Caco-2 (cell line): Measurements from ENCODE around the gene DGKB. TPM values are rescaled to one million over a fixed set of nuclear protein-coding genes. Genes with fewer than 3 reads are reported as not detected.

Source experiments
- BruUV-seq: library from RNA; stranded (reverse); fragments of 400-500 nt; replicated peaks from 2 replicates; lab custom pipeline; 2021; lab: Mats Ljungman, UMichigan
- CTCF ChIA-PET: fragments of 300-600 bp; sonication (Branson Sonifier 250); formaldehyde crosslinking; loops from one replicate; lab custom pipeline; 2022; ENCODE audit warnings: antibody characterized with exemption; lab: Charles Lee
- POLR2A ChIA-PET: fragments of 300-600 bp; sonication (Branson Sonifier 250); formaldehyde crosslinking; loops from one replicate; lab custom pipeline; 2022; ENCODE audit warnings: antibody characterized with exemption; lab: Charles Lee
- DNase-seq, 2 experiments: peaks; one replicate each; pipeline versions ENCODE4 v3.0.0 to v3.0.0-alpha.2; 2020 to 2022
- H3K27me3 ChIP-seq: replicated peaks from 2 replicates; pipeline ENCODE4 v1.6.0; 2011; ENCODE audit warnings: low read length; ENCODE audit not compliant: control insufficient read depth, insufficient read depth
- H3K36me3 ChIP-seq: 2 replicates; pipeline ENCODE4 v1.5.1; 2011; ENCODE audit warnings: low read length; ENCODE audit not compliant: control insufficient read depth, insufficient read depth
- H3K4me1 ChIP-seq: fragments of 250-450 bp; sonication (Bioruptor Pico); 2 replicates; pipeline ENCODE4 v1.5.1; 2020; ENCODE audit warnings: mild to moderate bottlenecking
- H3K4me3 ChIP-seq: 2 replicates; pipeline ENCODE4 v1.5.1; 2011; ENCODE audit warnings: low read depth, mild to moderate bottlenecking, control low read depth, low read length
- H3K9me3 ChIP-seq: fragments of 250-450 bp; sonication (Bioruptor Pico); 2 replicates; pipeline ENCODE4 v1.5.1; 2020; ENCODE audit warnings: mild to moderate bottlenecking, moderate library complexity
- H3K27ac Mint-ChIP-seq: one replicate; pipeline ENCODE4 v1.8.0; 2022; ENCODE audit warnings: mixed read lengths; ENCODE audit not compliant: unreplicated experiment
- H3K27me3 Mint-ChIP-seq: one replicate; pipeline ENCODE4 v1.8.0; 2022; ENCODE audit warnings: mixed read lengths; ENCODE audit not compliant: insufficient read depth, unreplicated experiment
- H3K36me3 Mint-ChIP-seq: one replicate; pipeline ENCODE4 v1.8.0; 2022; ENCODE audit warnings: mild to moderate bottlenecking, mixed read lengths; ENCODE audit not compliant: insufficient read depth, unreplicated experiment
- H3K4me1 Mint-ChIP-seq: one replicate; pipeline ENCODE4 v1.8.0; 2022; ENCODE audit warnings: low read depth, mixed read lengths; ENCODE audit not compliant: unreplicated experiment
- H3K4me3 Mint-ChIP-seq: one replicate; pipeline ENCODE4 v1.8.0; 2022; ENCODE audit warnings: mild to moderate bottlenecking, moderate library complexity, mixed read lengths; ENCODE audit not compliant: unreplicated experiment
- H3K9me3 Mint-ChIP-seq: one replicate; pipeline ENCODE4 v1.8.0; 2022; ENCODE audit warnings: mixed read lengths; ENCODE audit not compliant: unreplicated experiment
- intact Hi-C: fragments of 100-400 bp; cut with micrococcal nuclease; formaldehyde crosslinking; loops from one replicate; pipeline ENCODE4 v1.10.0; 2022; ENCODE audit not compliant: unreplicated experiment
- total RNA-seq: library from RNA; stranded (reverse); gene quantifications from 2 replicates; pipeline ENCODE4 v1.2.3, GENCODE V29; 2022
- TF ChIP-seq, protein P1 (sequence below), 2 experiments: fragments of 200-600 bp in 1 of 2; IDR thresholded peaks; 1 replicate in 1 of 2; 2 replicates in 1 of 2; pipeline versions ENCODE4 v1.5.1 to v1.8.0; 2011 to 2022; ENCODE audit warnings: antibody characterized with exemption in 1 of 2, control low read depth in 1 of 2, inconsistent platforms in 1 of 2, low read depth in 1 of 2, low read length in 1 of 2, mild to moderate bottlenecking in 1 of 2, moderate library complexity in 1 of 2; ENCODE audit not compliant: insufficient read depth in 1 of 2, severe bottlenecking in 1 of 2, unreplicated experiment in 1 of 2

DGKB gene
- total RNA-seq, 1 experiment from 2014 or later, result 0.39 TPM

DNA sequence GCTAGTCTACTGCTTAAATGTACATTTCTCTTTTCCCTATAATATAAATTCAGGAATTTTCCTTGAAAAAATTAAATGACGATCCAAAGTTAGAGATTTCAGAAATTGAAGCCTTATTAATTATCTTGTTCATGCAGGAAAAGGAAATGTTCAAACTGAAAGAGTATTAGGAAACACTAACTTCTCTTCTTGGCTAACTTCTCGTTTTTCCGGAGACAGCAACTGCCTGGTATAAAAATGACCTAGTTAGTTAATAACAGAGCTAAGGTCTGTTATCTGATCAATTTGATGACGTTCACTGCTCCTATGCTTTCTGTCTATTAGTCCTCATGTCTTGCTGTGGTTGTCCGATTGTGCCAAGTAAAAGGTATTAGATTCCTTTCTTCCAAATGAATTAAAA is 212.5 kb downstream of the DGKB start:
- Mint-ChIP-seq H3K9me3 (no peaks in the 10 kb centered on the region), H3K4me3 (no peak overlapping the region), H3K27ac (no peak overlapping the region), H3K36me3 (no peaks in the 10 kb centered on the region), H3K27me3 (peaks cover 3% of the 10 kb centered on the region), H3K4me1 (no peaks in the 10 kb centered on the region)
- Histone ChIP-seq H3K4me1 (no peaks in the 10 kb centered on the region), H3K27me3 (no peaks in the 10 kb centered on the region), H3K9me3 (no peaks in the 10 kb centered on the region), H3K36me3 (no peaks in the 10 kb centered on the region), H3K4me3 (no peak overlapping the region)
- TF ChIP-seq, protein P1, sequence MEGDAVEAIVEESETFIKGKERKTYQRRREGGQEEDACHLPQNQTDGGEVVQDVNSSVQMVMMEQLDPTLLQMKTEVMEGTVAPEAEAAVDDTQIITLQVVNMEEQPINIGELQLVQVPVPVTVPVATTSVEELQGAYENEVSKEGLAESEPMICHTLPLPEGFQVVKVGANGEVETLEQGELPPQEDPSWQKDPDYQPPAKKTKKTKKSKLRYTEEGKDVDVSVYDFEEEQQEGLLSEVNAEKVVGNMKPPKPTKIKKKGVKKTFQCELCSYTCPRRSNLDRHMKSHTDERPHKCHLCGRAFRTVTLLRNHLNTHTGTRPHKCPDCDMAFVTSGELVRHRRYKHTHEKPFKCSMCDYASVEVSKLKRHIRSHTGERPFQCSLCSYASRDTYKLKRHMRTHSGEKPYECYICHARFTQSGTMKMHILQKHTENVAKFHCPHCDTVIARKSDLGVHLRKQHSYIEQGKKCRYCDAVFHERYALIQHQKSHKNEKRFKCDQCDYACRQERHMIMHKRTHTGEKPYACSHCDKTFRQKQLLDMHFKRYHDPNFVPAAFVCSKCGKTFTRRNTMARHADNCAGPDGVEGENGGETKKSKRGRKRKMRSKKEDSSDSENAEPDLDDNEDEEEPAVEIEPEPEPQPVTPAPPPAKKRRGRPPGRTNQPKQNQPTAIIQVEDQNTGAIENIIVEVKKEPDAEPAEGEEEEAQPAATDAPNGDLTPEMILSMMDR (IDR thresholded peaks at IDR 0.05; ENCODE audit: insufficient read depth in 1 of 2, low read depth in 1 of 2, low read length in 1 of 2, severe bottlenecking in 1 of 2, unreplicated experiment in 1 of 2), result no peak
- no TSS peak for BruUV-seq
- ChIA-PET CTCF (no interaction called here), POLR2A (no interaction called here)
- intact Hi-C loops, result no loop called here
- no peak for DNase-seq

DNA sequence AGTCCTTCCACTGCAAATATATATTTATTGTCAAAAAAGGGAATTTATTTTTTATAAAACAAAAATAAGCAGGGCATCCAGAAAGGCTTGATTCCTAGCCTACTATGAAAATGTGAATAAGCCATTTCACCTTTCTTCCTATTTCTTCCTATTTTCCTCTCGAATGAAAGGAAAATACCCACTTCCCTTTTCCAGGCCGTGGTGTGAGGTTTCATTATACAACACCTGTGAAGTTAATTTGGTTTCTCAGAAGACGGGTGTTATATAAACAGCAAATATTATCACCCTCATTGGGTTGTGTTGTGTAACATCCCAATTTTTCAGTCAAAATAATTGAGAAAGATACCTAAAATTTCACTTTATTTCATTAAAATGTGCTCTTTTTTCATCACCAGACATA is 214.3 kb downstream of the DGKB start:
- Histone ChIP-seq H3K4me1 (no peaks in the 10 kb centered on the region), H3K4me3 (no peak overlapping the region), H3K9me3 (no peaks in the 10 kb centered on the region), H3K36me3 (no peaks in the 10 kb centered on the region), H3K27me3 (no peaks in the 10 kb centered on the region)
- BruUV-seq, result no TSS peak
- CTCF ChIA-PET, result no interaction called here
- intact Hi-C loops, result no loop called here
- no peaks in the 10 kb centered on the region for H3K36me3 Mint-ChIP-seq
- no peaks in the 10 kb centered on the region for H3K9me3 Mint-ChIP-seq
- POLR2A ChIA-PET, result no interaction called here
- H3K4me3 Mint-ChIP-seq, result no peak overlapping the region
- no peak for DNase-seq
- TF ChIP-seq, protein P1 (IDR thresholded peaks at IDR 0.05; ENCODE audit: insufficient read depth in 1 of 2, low read depth in 1 of 2, low read length in 1 of 2, severe bottlenecking in 1 of 2, unreplicated experiment in 1 of 2), result no peak
- H3K27me3 Mint-ChIP-seq, result peaks cover 3% of the 10 kb centered on the region
- no peak overlapping the region for H3K27ac Mint-ChIP-seq
- no peaks in the 10 kb centered on the region for H3K4me1 Mint-ChIP-seq

DNA sequence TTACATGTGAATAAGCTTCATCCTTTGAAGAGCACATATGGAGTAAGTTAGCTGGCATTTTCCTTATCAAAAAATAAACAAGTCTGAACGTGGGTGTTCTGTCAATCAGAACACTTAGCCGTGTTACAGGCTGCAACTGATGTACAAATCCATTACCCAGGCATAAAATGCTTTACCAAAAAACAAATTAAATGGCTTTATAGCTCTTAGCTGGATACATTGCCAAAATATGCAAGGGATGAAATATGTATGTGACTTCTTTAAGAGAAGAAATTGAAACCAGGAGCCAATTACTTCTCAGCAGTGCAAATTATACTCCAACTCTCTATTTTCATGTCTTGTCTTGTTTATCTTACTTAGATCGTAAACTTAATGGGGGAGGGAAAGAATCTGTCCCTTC is 214.8 kb downstream of the DGKB start:
- Mint-ChIP-seq H3K4me3 (no peak overlapping the region), H3K36me3 (no peaks in the 10 kb centered on the region), H3K27me3 (peaks cover 3% of the 10 kb centered on the region), H3K4me1 (no peaks in the 10 kb centered on the region), H3K27ac (no peak overlapping the region), H3K9me3 (no peaks in the 10 kb centered on the region)
- ChIA-PET POLR2A (no interaction called here), CTCF (no interaction called here)
- no peaks in the 10 kb centered on the region for H3K9me3 ChIP-seq
- no peaks in the 10 kb centered on the region for H3K36me3 ChIP-seq
- DNase-seq, result no peak
- H3K4me3 ChIP-seq, result no peak overlapping the region
- TF ChIP-seq, protein P1 (IDR thresholded peaks at IDR 0.05; ENCODE audit: insufficient read depth in 1 of 2, low read depth in 1 of 2, low read length in 1 of 2, severe bottlenecking in 1 of 2, unreplicated experiment in 1 of 2), result no peak
- H3K27me3 ChIP-seq, result no peaks in the 10 kb centered on the region
- no TSS peak for BruUV-seq
- intact Hi-C loops, result no loop called here
- H3K4me1 ChIP-seq, result no peaks in the 10 kb centered on the region
